GM18868 (cell line): ENCODE results near the gene MUC12.
"Not testable (repeated sequence)": the region's sequence is repeated elsewhere in the genome, so short reads cannot be mapped to it uniquely, and the experiment has no call there.

Experiments
- ATAC-seq: cut with Tn5 transposase; IDR thresholded peaks from one replicate; pipeline ENCODE4 v1.9.1; 2021; ENCODE audit warnings: mild to moderate bottlenecking, moderate library complexity; ENCODE audit not compliant: unreplicated experiment

MUC12 gene

GRCh38 chr7:101064176-101064550, 94.8 kb downstream of the MUC12 start:
- ATAC-seq = not testable (repeated sequence)

GRCh38 chr7:101065162-101065561, 95.8 kb downstream of the MUC12 start:
- not testable (repeated sequence) for ATAC-seq

GRCh38 chr7:101066141-101066832, 96.9 kb downstream of the MUC12 start:
- no peak for ATAC-seq

GRCh38 chr7:101066833-101067177, 97.4 kb downstream of the MUC12 start:
- ATAC-seq = no peak

GRCh38 chr7:101068401-101068800, 99.0 kb downstream of the MUC12 start:
- ATAC-seq = no peak
